Stimulated activated CD8-positive, alpha-beta memory T cell treated with anti-CD3 and anti-CD28 coated beads, Interleukin-4, amount 100 ng/mL, for 48 hours (primary cell): Measurements from ENCODE around the gene C9orf72.

Experiments
- DNase-seq: peaks from one replicate; pipeline ENCODE4 v3.0.0-alpha.2; 2020

The C9orf72 gene

DNA sequence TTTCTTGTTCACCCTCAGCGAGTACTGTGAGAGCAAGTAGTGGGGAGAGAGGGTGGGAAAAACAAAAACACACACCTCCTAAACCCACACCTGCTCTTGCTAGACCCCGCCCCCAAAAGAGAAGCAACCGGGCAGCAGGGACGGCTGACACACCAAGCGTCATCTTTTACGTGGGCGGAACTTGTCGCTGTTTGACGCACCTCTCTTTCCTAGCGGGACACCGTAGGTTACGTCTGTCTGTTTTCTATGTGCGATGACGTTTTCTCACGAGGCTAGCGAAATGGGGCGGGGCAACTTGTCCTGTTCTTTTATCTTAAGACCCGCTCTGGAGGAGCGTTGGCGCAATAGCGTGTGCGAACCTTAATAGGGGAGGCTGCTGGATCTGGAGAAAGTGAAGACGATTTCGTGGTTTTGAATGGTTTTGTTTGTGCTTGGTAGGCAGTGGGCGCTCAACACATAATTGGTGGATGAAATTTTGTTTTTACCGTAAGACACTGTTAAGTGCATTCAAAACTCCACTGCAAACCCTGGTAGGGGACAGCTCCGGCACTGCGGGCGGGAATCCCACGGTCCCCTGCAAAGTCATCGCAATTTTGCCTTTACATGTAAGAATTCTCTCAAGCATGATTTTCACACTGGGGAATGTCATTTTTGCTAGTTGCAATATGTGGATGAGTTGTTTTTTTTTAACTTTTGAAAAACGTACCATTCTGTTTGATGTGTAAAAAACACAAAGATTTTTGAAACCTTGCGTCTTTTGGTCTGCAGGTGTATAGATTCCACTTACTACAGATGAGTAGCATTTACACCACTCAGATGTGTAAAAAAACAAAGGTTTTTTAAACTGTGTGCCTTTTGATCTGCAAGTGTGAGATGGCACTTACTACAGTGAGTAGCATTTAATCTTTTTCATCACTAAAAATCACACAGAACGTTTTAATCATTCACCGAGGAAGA lies 631 bp upstream of the C9orf72 start:
- peak; percentile 95 for DNase-seq

DNA sequence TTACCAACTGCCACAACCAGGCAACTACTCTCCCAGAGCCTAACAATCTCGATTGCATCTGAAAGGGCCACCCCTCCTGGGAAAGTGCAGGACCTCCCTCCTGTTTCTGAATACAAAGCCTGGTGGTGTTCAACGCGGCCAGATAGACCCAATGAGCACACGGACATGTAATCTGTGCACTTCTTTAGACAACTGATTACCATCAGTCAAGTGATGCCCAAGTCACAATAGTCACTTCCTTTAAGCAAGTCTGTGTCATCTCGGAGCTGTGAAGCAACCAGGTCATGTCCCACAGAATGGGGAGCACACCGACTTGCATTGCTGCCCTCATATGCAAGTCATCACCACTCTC lies 739 bp downstream of the C9orf72 start:
- DNase-seq: no peak

DNA sequence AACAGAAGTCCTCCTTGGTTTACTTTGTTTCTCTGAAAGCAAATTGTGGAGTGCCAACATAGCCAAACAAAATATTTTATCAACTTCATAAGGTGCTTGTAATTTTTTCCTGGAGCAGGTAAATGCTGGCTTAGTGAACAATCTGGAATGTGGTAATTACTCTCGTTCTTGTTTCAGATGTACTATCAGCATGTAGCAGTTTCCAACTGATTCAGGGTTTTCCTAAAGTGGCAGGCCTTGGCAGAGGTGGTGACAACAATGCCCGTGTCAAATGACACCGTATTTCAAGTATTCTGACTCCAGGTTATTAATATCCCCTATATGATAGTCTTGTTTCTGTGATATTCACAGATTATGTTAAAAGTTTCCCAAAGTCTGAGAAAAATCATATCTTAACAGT lies 1.2 kb downstream of the C9orf72 start:
- no peak for DNase-seq

DNA sequence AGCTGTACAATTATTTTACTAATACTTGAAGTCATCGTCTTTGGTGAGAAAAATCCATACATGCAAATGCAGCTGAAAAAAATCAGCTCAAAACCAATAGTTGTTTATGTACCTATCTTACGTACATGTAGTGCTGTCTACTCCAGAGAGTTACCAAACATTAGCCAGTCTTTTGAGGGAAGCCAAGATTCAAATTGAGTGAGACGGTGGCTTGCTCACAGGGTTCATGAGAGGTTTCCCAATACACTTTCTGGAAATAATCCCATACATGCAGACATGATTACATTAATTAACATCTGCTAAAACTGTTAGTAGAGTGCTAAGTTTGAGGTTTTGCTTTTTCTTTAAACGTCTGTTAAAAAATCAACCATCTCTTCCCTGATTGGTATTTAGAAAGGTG lies 2.3 kb downstream of the C9orf72 start:
- DNase-seq: no peak

DNA sequence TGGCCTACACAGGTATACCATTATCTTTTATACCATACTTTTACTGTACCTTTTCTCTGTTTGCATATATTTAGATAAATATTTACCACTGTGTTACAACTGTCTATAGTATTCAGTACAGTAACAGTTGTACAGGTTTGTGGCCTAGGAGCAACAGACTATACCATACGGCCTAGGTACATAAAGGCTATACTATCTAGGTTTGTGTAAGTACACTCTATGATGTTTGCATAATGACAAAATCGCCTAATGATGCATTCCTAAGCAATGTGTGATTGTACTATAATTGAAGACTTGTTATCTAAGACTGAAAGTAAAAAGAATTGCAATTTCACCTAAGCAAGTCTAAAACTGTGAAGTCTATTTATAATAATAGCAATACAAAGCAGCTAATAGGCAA lies 3.9 kb downstream of the C9orf72 start:
- DNase-seq: no peak

DNA sequence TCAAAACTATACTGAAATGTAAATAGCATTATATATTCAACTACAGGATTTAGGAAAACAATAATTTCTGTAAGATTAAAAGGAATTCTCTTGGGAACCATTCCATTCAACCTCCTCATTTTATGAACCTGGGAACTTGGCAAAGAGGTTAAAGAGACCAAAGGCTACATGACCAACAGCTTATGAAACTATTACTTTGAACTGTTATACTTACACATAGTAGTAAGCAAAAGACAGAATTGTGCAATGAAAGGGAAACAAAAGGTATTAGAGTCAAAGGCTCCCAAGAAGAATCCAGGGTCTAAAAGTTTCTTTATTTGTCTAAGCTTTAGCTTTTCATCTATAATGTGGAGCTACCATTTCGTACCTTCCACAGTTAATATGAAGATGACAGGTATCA lies 7.2 kb downstream of the C9orf72 start:
- no peak for DNase-seq

DNA sequence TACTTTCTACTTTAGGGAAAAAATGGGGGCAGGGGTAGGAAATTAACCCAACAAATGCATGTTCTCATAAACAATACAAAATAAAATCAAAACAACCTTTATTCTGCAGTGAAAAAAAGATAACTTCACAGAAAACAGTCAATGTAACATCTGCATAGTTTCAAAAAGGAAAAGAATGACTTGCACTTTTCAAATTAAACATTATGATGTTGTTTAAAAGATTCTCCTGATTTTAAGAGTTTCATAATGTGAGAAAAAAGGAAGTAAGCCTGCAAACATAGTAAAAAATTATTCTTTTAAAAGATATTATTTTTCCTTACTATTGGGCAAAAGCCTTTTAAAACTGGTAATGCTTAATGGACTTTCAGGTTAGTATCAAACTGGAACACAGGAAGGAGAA lies 7.6 kb downstream of the C9orf72 start:
- no peak for DNase-seq

DNA sequence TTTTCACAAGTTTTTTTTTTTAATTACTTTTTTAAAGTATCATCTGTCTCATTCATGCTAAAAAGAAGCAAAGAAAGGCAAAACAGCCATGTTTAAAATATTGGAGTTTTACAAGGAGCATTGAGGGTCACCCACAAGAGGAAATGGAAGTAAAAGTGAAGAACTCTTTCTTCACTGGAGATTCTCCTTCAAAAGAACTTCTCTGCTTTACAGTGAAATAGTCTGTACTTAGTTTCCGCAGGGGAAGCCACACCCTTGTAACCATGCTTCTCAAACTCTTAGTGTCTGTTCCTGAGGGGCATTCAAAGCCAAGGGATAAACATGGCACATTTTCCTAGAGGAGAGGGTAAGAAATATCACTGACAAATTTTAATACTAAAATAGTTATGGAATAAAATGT lies 8.6 kb downstream of the C9orf72 start:
- DNase-seq: no peak

DNA sequence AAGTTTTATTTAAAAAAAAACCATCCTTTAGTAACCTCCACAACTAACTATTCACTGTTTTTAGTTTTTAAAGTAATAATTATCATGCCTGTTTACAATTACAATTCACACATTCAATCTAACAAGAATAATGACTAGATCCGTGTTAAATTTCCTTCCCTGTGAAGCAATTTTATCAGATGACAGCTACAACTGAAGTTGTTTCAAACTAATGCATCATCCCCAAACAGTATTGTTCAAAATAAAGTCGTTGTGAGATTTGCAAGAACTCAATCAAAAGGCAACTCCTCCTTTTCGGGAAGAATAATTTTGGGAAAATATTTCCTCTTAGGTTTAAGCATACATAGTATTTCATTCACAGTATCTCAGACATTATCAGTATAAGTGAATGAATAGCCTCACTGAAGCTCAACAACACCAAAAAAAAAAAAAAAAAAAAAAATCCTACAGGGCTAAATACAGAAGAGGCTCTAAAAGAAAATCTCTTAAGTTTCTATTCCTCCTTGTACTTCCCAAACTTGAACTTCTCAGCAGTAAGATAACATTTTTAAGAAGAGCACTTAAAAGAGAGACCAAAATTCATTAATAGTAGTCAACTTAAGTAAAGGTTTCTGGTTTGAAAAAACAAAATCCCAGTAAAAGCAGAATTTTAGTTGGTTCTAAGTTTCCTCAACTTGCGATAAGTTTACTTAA lies 9.4 kb downstream of the C9orf72 start:
- DNase-seq: no peak

DNA sequence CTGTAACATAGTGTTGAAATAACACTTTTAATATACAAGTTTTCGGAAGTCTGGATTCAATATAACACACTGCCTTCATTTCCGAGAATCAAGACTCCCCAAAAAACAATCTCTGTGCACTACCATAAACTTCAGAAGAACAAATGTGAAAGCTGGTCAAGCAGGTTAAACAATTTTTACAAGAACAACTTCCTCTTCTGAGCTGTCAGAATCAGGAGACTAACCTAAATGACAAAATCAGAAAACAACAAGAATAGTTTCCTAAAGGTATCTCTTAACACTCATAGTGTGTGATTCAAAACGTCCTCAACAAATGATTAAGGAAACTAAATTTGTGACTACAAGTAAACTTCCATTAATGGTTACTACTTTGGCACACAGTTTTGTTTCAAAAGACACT lies 11.6 kb downstream of the C9orf72 start:
- DNase-seq: no peak

DNA sequence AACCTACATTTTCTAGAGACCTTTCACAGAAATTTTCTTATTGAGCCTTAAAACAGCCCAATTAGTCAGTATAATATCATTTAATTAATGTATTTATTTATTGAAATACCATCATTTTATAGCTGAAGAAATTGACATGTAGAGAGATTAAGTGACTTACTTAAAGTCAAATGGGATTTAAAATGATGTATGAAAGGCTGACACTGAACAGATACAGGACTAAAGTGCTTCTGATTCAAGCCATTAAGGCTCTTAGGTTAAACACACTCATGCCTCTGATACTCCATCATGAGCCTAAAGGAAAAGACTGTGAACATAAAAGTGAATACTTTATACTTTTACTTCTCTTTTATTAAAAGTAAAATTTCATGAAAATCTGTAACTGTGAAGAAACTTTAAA lies 12.8 kb downstream of the C9orf72 start:
- DNase-seq: no peak

DNA sequence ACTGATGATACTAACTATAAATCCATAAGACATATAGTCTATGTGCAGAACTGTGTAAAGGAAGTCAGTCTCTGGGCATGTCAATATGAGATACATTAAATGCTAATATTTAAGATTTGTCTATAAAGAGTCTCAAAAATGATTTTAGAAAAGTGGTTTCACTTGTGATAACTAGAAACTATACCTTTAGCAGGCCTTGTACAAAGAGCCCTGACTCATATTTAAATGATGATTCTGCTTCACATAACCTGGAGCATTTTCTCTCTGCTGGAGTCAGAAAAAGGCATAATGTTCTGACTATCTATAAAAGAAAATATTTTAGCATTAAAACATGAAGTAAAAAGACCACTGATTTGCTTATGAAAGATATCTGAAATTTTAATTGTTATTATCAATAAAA lies 15.0 kb downstream of the C9orf72 start:
- no peak for DNase-seq

DNA sequence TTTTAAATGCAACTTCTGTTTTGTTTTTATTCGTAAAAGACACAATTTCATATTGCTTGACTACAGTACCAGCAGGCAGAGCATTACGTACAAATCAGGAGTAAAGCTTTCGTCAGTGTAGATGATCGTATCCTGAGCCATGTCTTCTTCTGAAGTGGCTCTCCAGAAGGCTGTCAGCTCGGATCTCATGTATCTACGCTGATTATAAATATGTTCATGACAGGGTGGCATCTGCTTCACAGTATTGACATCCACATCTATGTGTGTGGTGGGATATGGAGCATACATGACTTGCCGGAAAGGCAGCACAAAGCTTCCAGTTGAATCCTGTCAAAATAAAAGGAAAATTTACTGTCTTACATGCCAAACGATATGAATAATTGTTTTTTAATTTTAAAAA lies 16.8 kb downstream of the C9orf72 start:
- no peak for DNase-seq

DNA sequence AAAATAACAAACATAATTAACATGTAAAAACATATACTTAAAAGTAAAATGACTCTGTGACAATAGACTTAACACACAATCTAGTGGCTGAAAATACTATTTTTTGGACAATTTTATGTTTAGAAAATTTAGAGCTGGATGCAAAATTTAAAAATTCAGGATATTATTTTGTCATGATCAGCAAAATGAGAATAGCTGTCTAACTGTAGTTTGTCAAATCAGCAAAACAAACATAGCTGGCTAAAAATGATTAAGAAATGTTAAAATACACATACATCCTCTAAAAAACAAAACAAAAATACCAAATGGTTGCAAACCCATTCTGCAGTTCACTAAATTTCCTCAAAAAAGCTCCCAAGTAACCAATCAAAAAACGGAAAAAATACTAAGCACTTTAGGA lies 18.6 kb downstream of the C9orf72 start:
- no peak for DNase-seq

DNA sequence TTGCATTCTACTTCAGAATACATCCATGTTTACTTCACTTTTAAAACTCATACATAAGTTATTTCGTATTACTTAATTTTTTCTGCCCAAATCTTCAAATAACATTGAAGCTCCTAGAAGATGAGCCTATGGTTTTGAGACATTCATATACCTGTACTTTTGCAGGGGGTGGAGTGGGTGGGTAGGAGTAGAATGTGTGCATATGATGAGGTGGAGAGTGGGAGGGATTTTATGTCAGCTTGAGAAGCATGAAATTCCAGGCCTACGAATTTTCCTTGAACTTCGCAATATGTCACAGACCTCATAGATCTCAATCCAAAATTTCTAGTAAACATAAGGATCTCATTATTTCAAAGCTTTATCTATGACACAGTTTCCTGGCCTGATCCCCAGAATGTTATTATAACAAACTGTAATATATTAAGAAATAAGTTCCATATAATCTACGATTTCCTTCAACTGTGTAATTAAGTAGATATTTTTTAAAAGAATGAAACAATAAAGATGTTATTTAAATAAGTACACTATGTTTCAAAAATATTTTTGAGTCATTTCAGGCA lies 24.0 kb downstream of the C9orf72 start:
- DNase-seq: no peak

DNA sequence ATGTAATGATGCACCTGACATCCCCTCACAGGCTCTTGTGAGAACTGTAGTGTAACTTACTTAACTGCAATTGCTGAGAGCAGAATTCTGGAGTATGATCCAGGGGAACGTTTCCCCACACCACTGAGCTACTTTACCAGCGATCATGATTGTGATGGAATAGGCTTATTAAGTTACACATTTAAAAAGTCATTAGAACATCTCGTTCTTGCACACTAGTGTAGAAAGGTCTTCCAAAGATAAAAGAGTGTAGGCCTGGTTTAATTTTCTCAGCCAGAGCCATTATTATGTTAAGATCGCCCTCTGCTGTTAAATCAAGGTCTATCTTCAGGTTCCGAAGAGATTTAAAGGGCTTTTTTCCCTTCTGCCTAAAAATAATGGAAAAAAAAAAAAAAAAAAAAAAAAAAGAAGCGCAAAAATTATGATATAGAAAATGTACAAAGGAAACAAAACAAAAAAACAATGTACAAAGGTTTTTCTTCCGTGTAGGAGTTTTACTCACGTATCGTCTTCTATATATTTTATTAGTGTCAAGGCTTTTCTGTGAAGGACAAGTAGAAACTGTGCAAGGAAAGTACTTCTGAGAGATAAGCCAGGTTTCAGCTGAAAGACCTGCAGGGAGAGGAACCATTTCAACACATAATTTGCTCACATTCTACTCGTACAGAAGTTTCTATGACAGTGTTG lies 25.1 kb downstream of the C9orf72 start:
- DNase-seq: no peak

DNA sequence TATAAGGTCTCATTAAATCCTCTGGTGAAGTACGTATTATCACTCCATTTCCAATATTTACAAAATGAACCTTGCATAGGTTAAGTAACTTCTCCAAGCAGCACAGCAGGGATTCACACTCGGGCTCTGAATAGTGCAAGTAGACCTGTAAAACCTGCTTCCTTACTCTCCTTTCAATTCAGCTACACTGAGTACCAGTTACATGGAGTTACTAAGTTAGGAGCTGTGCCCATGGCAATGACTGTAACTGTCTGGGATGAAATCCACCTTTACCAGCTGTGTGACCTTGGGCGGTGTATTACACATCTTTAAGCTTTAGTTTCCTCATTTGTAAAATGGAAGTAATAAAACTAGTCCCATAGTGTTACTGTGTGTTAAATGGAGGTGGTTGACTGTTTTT lies 27.8 kb downstream of the C9orf72 start:
- DNase-seq: no peak

DNA sequence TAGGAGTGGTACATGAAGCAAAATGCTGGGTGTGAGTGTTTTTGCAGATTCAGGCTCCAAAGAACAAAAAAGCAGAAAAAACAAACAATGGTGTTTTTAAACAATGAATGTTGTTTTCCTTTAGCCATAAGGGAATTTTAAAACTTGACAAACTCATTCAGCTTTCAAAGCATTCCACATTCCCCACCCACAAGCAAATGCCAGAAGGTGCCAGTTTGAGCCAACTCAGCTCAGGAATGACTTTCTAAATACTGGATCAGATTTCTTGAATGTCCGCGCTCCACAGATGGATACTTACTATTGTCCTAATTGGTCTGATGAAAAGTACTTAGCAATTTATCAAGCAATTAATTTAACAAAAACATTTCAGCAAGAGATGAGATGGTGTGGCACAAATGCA lies 30.8 kb downstream of the C9orf72 start:
- DNase-seq: no peak

DNA sequence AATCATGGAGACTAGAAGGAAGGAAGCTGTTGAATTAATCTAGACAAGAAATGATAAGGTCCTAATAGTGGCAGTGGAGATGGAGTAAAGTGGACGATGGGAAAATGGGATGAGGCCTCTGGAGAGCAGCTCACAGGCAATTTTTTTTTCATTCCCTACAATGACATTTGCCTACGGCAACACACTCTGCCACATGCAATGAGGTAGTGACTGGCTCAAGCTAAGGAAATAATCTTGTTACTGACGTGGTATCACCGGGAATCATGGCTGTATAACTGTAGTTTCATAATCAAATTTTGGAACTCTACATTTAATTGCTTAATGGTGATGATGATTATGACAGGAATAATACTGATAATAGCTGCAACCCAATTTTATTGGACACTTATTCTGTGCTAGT lies 31.5 kb downstream of the C9orf72 start:
- no peak for DNase-seq

DNA sequence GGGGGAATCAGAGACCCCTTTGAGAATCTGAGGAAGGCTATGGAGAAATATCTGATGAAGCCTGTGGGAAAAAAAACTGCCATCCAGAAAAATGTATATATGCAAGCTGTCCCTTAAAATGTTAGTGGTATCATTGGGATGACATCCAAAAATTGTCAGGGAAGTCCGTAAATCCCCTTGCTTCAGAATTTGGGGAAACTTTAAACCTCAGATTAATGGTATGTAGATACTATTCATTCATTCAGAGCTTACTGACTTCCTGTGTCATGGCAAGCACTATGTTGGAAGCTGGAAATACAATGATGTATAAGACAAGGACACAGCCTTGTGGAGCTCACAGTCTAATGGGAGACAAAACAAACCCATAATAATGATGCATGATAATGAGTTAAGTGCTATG lies 32.8 kb downstream of the C9orf72 start:
- DNase-seq: no peak

DNA sequence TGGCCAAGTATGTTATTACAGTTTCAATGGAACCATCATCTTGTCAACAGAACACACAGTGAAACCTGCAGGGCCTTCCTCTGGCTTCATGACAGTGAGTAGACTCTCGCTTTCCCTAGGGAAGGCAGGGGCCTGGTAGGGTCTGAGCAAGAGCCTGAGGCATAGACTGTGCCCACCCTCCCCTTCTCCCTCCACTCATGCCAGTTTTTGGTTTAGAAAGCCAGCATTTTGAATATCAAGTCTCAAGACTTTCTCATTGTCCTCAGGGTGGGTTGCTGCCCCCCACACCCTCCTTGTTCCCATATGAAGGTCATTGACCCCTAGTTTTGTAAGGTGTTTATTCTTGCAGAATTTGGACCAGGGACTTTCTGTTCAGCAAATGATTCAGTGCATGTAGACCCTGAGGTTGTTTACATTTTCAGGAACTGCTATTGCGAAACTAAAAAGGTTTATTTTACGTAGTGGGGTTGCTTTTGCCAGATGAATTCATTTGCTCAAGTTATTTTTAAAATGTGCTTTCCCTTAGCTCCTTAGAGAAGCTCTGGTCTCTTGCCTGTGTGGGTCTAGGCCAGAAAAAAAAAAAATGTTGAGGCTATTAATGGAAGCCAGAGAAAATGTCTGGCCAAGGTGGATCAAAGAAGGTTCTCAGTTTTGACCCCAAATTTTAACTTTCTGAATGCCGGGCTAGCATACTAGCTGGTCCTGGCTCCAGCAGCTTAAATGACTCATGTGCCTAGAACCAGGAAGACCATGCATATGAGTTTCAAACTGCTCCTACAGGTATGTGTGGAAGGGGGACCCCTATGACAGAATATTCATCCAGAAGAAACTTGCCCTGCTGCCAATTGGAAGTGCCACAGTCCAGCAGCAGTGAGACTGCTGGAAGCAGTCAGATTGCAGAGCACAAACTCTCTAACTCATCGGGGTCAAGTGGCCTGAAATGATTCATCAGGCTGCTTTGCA lies 33.5 kb downstream of the C9orf72 start:
- DNase-seq: no peak

DNA sequence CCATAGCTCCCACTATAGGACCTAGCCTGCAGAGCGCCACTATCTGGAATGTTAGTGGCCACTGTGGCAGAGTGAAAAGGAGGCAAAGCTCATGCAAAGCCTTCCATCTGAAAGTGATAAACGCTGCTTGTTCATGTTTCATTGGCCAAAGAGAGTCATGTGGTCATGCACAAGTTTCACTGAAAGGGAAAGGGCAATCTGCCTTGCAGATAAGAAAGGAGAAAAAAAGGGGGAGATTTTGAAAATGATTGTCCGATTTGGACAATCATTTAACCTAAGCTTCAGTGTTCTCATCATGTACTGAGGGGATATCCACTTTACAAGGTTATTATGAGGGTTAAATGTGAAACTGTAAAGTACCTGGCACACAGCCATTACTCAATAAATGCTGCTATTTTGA lies 34.6 kb downstream of the C9orf72 start:
- DNase-seq: no peak
